IMR-90 (cell line): Measurements from ENCODE around the gene SLC6A12. TPM values are rescaled to one million over a fixed set of nuclear protein-coding genes. Genes with fewer than 3 reads are reported as not detected.

Source experiments
- ATAC-seq: fragments of 200-7000 bp; cut with Tn5 transposase; 2 replicates; pipeline ENCODE4 v1.9.1; 2020; ENCODE audit warnings: low read depth, mild to moderate bottlenecking, moderate library complexity
- BruUV-seq: library from RNA; stranded (reverse); fragments of 400-500 nt; replicated peaks from 2 replicates; lab custom pipeline; 2021; lab: Mats Ljungman, UMichigan
- CTCF ChIA-PET: fragments of 300-600 bp; formaldehyde crosslinking; extraction: SDS; loops from one replicate; lab custom pipeline; 2021; ENCODE audit warnings: antibody characterized with exemption; lab: Yijun Ruan, JAX
- POLR2A ChIA-PET: fragments of 300-600 bp; sonication (Branson Sonifier 250); formaldehyde crosslinking; loops from one replicate; lab custom pipeline; 2022; ENCODE audit warnings: antibody characterized with exemption; ENCODE audit not compliant: unreplicated experiment; lab: Charles Lee
- DNase-seq: peaks from one replicate; pipeline ENCODE4 v3.0.0; 2013
- H2AFZ ChIP-seq: replicated peaks from 2 replicates; pipeline ENCODE3; 2013; ENCODE audit warnings: low read length, mild to moderate bottlenecking; ENCODE audit not compliant: poor library complexity
- H2AK5ac ChIP-seq: 2 replicates; pipeline ENCODE4 v1.6.1; 2013; ENCODE audit warnings: low read depth, low read length, inconsistent platforms
- H2AK9ac ChIP-seq: replicated peaks from 2 replicates; pipeline ENCODE3; 2013; ENCODE audit warnings: mild to moderate bottlenecking, low read depth, low read length, moderate library complexity; ENCODE audit not compliant: poor library complexity
- H2BK120ac ChIP-seq: 2 replicates; pipeline ENCODE4 v1.6.1; 2013; ENCODE audit warnings: low read depth, low read length, inconsistent platforms
- H2BK15ac ChIP-seq: 3 replicates; pipeline ENCODE4 v1.6.1; 2013; ENCODE audit warnings: low read depth, low read length, inconsistent platforms
- H2BK20ac ChIP-seq: 2 replicates; pipeline ENCODE4 v1.6.1; 2013; ENCODE audit warnings: low read depth, mild to moderate bottlenecking, inconsistent platforms, low read length, moderate library complexity
- H2BK5ac ChIP-seq: 2 replicates; pipeline ENCODE4 v1.6.1; 2013; ENCODE audit warnings: mild to moderate bottlenecking, low read depth, low read length, inconsistent platforms; ENCODE audit not compliant: poor library complexity, severe bottlenecking
- H3K14ac ChIP-seq: replicated peaks from 2 replicates; pipeline ENCODE4 v1.6.1; 2013; ENCODE audit warnings: low read depth, low read length, inconsistent platforms
- H3K18ac ChIP-seq: 2 replicates; pipeline ENCODE4 v1.6.1; 2013; ENCODE audit warnings: low read depth, low read length, control low read depth
- H3K23ac ChIP-seq: 2 replicates; pipeline ENCODE4 v1.6.1; 2013; ENCODE audit warnings: low read depth, low read length, inconsistent platforms
- H3K27ac ChIP-seq: 2 replicates; pipeline ENCODE4 v1.5.1; 2013; ENCODE audit warnings: mild to moderate bottlenecking, control low read depth, low read length; ENCODE audit not compliant: insufficient read depth
- H3K27me3 ChIP-seq: 2 replicates; pipeline ENCODE4 v1.6.1; 2013; ENCODE audit warnings: low read length; ENCODE audit not compliant: control insufficient read depth, insufficient read depth
- H3K36me3 ChIP-seq: 2 replicates; pipeline ENCODE4 v1.6.1; 2013; ENCODE audit warnings: low read length, mixed read lengths; ENCODE audit not compliant: control insufficient read depth, insufficient read depth
- H3K4ac ChIP-seq: 2 replicates; pipeline ENCODE4 v1.6.1; 2013; ENCODE audit warnings: low read depth, low read length, inconsistent platforms
- H3K4me1 ChIP-seq: 2 replicates; pipeline ENCODE4 v1.6.1; 2013; ENCODE audit warnings: low read length, mixed read lengths; ENCODE audit not compliant: control insufficient read depth, insufficient read depth
- H3K4me2 ChIP-seq: 2 replicates; pipeline ENCODE4 v1.6.1; 2013; ENCODE audit warnings: low read depth, mild to moderate bottlenecking, control low read depth, low read length, moderate library complexity
- H3K4me3 ChIP-seq: 2 replicates; pipeline ENCODE4 v1.5.1; 2013; ENCODE audit warnings: low read depth, mild to moderate bottlenecking, control low read depth, low read length, moderate library complexity; ENCODE audit not compliant: insufficient read depth
- H3K56ac ChIP-seq: 2 replicates; pipeline ENCODE4 v1.6.1; 2013; ENCODE audit warnings: low read length, inconsistent platforms; ENCODE audit not compliant: insufficient read depth; ENCODE audit errors: extremely low read depth
- H3K79me1 ChIP-seq, 2 experiments: 2 replicates each; pipeline ENCODE4 v1.6.1; 2013; ENCODE audit warnings: low read length in 2 of 2, inconsistent platforms in 1 of 2, low read depth in 1 of 2
- H3K9ac ChIP-seq: 2 replicates; pipeline ENCODE4 v1.6.1; 2013; ENCODE audit warnings: low read depth, low read length, control low read depth
- H3K9me1 ChIP-seq: 2 replicates; pipeline ENCODE4 v1.6.1; 2013; ENCODE audit warnings: low read length, inconsistent platforms; ENCODE audit not compliant: insufficient read depth
- H3K9me3 ChIP-seq: 2 replicates; pipeline ENCODE4 v1.6.1; 2013; ENCODE audit warnings: low read length; ENCODE audit not compliant: control insufficient read depth, insufficient read depth
- H4K20me1 ChIP-seq: 2 replicates; pipeline ENCODE4 v1.6.1; 2013; ENCODE audit warnings: low read length, inconsistent platforms; ENCODE audit not compliant: insufficient read depth
- H4K5ac ChIP-seq: 2 replicates; pipeline ENCODE4 v1.6.1; 2013; ENCODE audit warnings: mild to moderate bottlenecking, low read depth, low read length, control low read depth
- H4K8ac ChIP-seq, 2 experiments: 2 replicates each; pipeline ENCODE4 v1.6.1; 2013; ENCODE audit warnings: low read depth in 2 of 2, low read length in 2 of 2, control low read depth in 1 of 2, inconsistent platforms in 1 of 2
- H4K91ac ChIP-seq: 2 replicates; pipeline ENCODE4 v1.6.1; 2013; ENCODE audit warnings: low read depth, low read length, inconsistent platforms; ENCODE audit not compliant: insufficient read depth
- BHLHE40 ChIP-seq: fragments of 150-350 bp; IDR thresholded peaks from 2 replicates; pipeline ENCODE4 v1.6.1; 2016; ENCODE audit warnings: mild to moderate bottlenecking, low read depth, low read length
- CEBPB ChIP-seq: IDR thresholded peaks from 2 replicates; pipeline ENCODE4 v1.6.1; 2012; ENCODE audit warnings: low read depth, low read length, improper control_type of control experiment
- CHD1 ChIP-seq: IDR thresholded peaks from 2 replicates; pipeline ENCODE4 v1.6.1; 2012; ENCODE audit warnings: low read depth, low read length, improper control_type of control experiment
- ELK1 ChIP-seq: fragments of 150-350 bp; IDR thresholded peaks from 2 replicates; pipeline ENCODE4 v1.6.1; 2016; ENCODE audit warnings: low read depth, mild to moderate bottlenecking, low read length, moderate library complexity, borderline replicate concordance
- FOS ChIP-seq: fragments of 150-350 bp; IDR thresholded peaks from 2 replicates; pipeline ENCODE4 v1.6.1; 2016; ENCODE audit warnings: low read depth, low read length
- MAFK ChIP-seq: IDR thresholded peaks from 2 replicates; pipeline ENCODE4 v1.6.1; 2012; ENCODE audit warnings: low read depth, low read length, improper control_type of control experiment
- MAZ ChIP-seq: IDR thresholded peaks from 2 replicates; pipeline ENCODE4 v1.6.1; 2012; ENCODE audit warnings: low read depth, mild to moderate bottlenecking, low read length, improper control_type of control experiment, moderate library complexity, borderline replicate concordance
- MXI1 ChIP-seq: IDR thresholded peaks from 2 replicates; pipeline ENCODE4 v1.6.1; 2012; ENCODE audit warnings: low read depth, mild to moderate bottlenecking, low read length, moderate library complexity, borderline replicate concordance
- NFE2L2 ChIP-seq: fragments of 150-350 bp; IDR thresholded peaks from 2 replicates; pipeline ENCODE4 v1.6.1; 2016; ENCODE audit warnings: low read depth, mild to moderate bottlenecking, low read length
- POLR2A ChIP-seq: IDR thresholded peaks from 2 replicates; pipeline ENCODE4 v1.6.1; 2012; ENCODE audit warnings: mild to moderate bottlenecking, low read depth, low read length
- RAD21 ChIP-seq: IDR thresholded peaks from 2 replicates; pipeline ENCODE4 v1.6.1; 2012; ENCODE audit warnings: low read length, improper control_type of control experiment
- SMC3 ChIP-seq: fragments of 150-350 bp; IDR thresholded peaks from 2 replicates; pipeline ENCODE4 v1.6.1; 2016; ENCODE audit warnings: low read depth, mild to moderate bottlenecking, antibody characterized with exemption, low read length, moderate library complexity
- WGBS, 2 experiments: methylation state at CpG; one replicate each; pipeline versions ENCODE4 v1.1.5 to v1.1.7; 2013; ENCODE audit warnings: missing lambda C conversion rate in 2 of 2; ENCODE audit not compliant: insufficient read length in 1 of 2; ENCODE audit errors: extremely low coverage in 2 of 2; 5-methylcytosine and 5-hydroxymethylcytosine counted together
- dilution Hi-C: fragments of 300-500 bp; cut with HindIII; formaldehyde crosslinking; loops from one replicate; pipeline ENCODE4 v1.14.3; 2018; ENCODE audit warnings: low sequenced_read_pairs; ENCODE audit not compliant: unreplicated experiment
- in situ Hi-C: fragments of 300-500 bp; cut with MboI; formaldehyde crosslinking; loops from 3 replicates; pipeline ENCODE4 v1.14.3; 2019; ENCODE audit warnings: low sequenced_read_pairs, inconsistent platforms, mixed read lengths
- intact Hi-C: fragments of 100-400 bp; cut with micrococcal nuclease; formaldehyde crosslinking; loops from 2 replicates; pipeline ENCODE4 v1.10.0; 2022
- polyA plus RNA-seq, 3 experiments: library from polyadenylated mRNA; depleted of rRNA; stranded (reverse); fragments of >200 nt; gene quantifications; 2 replicates each; pipeline ENCODE4 v1.2.3, GENCODE V29; 2012; ENCODE audit warnings: low replicate concordance in 1 of 3
- total RNA-seq: library from RNA; depleted of rRNA; stranded (reverse); fragments of >200 nt; gene quantifications from 2 replicates; pipeline ENCODE4 v1.2.3, GENCODE V29; 2012
- TF ChIP-seq, protein P1 (sequence below): conservative IDR thresholded peaks from 2 replicates; pipeline ENCODE4 v1.5.1; 2012; ENCODE audit warnings: mild to moderate bottlenecking, low read depth, low read length, improper control_type of control experiment
- TF ChIP-seq, protein P2 (sequence below): fragments of 150-350 bp; IDR thresholded peaks from 2 replicates; pipeline ENCODE4 v1.6.1; 2017; ENCODE audit warnings: mild to moderate bottlenecking, antibody characterized with exemption, low read length, low read depth

The SLC6A12 gene
- total and polyA plus RNA-seq, 2 of the 4 experiments (the other 2 are of a cell fraction), result not detected

DNA sequence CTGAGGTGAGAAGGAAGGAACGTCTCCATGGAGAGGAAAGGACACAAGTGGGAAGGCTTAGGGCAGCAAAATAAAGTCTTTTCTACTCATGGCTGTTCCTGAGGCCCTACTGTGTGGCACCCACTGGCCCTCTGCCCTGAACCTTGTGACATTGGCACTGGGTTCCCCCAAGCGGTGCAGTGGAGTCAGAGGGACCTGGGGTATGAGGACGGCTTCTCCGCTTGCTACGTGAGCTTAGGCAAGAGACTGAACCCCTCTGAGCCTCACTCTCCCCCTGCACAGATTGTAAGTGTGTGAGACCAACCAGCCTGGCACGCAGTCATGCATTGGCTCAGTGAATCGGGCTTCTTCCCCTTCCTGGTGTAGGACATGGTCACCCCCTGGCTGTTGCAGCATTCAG is 19.7 kb downstream of the SLC6A12 start:
- TF ChIP-seq NFE2L2, result no peak
- TF ChIP-seq POLR2A, result no peak
- no peak for TF ChIP-seq FOS
- no peak for TF ChIP-seq BHLHE40
- no peak for TF ChIP-seq SMC3
- no peak for TF ChIP-seq RAD21
- no peak for TF ChIP-seq MAZ
- TF ChIP-seq, protein P1, sequence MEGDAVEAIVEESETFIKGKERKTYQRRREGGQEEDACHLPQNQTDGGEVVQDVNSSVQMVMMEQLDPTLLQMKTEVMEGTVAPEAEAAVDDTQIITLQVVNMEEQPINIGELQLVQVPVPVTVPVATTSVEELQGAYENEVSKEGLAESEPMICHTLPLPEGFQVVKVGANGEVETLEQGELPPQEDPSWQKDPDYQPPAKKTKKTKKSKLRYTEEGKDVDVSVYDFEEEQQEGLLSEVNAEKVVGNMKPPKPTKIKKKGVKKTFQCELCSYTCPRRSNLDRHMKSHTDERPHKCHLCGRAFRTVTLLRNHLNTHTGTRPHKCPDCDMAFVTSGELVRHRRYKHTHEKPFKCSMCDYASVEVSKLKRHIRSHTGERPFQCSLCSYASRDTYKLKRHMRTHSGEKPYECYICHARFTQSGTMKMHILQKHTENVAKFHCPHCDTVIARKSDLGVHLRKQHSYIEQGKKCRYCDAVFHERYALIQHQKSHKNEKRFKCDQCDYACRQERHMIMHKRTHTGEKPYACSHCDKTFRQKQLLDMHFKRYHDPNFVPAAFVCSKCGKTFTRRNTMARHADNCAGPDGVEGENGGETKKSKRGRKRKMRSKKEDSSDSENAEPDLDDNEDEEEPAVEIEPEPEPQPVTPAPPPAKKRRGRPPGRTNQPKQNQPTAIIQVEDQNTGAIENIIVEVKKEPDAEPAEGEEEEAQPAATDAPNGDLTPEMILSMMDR, result no peak
- no peak for TF ChIP-seq ELK1
- TF ChIP-seq CHD1, result no peak
- TF ChIP-seq MXI1, result no peak
- TF ChIP-seq CEBPB, result no peak
- TF ChIP-seq, protein P2, sequence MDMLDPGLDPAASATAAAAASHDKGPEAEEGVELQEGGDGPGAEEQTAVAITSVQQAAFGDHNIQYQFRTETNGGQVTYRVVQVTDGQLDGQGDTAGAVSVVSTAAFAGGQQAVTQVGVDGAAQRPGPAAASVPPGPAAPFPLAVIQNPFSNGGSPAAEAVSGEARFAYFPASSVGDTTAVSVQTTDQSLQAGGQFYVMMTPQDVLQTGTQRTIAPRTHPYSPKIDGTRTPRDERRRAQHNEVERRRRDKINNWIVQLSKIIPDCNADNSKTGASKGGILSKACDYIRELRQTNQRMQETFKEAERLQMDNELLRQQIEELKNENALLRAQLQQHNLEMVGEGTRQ, result no peak
- no peak for TF ChIP-seq MAFK
- Histone ChIP-seq H3K18ac (no peak overlapping the region), H4K8ac (no peak overlapping the region), H3K36me3 (no peaks in the 10 kb centered on the region), H2AK9ac (no peak overlapping the region), H3K23ac (no peak overlapping the region), H3K4me2 (no peak overlapping the region), H3K27ac (no peak overlapping the region), H2AFZ (no peak overlapping the region), H3K4ac (no peak overlapping the region), H2AK5ac (no peak overlapping the region), H3K27me3 (peaks cover 60% of the 10 kb centered on the region), H2BK20ac (no peak overlapping the region), H2BK120ac (no peak overlapping the region), H4K91ac (no peak overlapping the region), H3K56ac (no peak overlapping the region), H3K9me3 (peaks cover 2% of the 10 kb centered on the region; the same call in 1 of the 2 replicates), H4K20me1 (no peaks in the 10 kb centered on the region), H3K4me1 (0 out of 2 replicates have a peak, but pooled peaks cover under 1% of the 10 kb centered on the region), H4K5ac (no peak overlapping the region), H3K79me1 (no peaks in the 10 kb centered on the region), H2BK15ac (no peak overlapping the region), H3K9me1 (no peaks in the 10 kb centered on the region), H3K14ac (no peak overlapping the region), H3K9ac (no peak overlapping the region), H2BK5ac (no peak overlapping the region), H3K4me3 (no peak overlapping the region)
- ChIA-PET POLR2A (no interaction called here), CTCF (no interaction called here)
- intact Hi-C loops, result no loop called here
- no TSS peak for BruUV-seq
- no peak for ATAC-seq
- WGBS, 2 experiments, result 20% methylated on average over 1 of the region's 7 CpGs; no CpG with 5 or more reads in 1 of the 2 experiments
- in situ Hi-C loops, result no loop called here
- dilution Hi-C loops, result no loop called here
- no peak for DNase-seq
